Gastroesophageal sphincter (tissue), 3 donors: ENCODE results near the gene PAXX.

Experiments used
- EP300 ChIP-seq: sonication (generic); formaldehyde crosslinking; IDR thresholded peaks from one replicate; pipeline ENCODE4 v1.6.1; 2017; ENCODE audit warnings: antibody characterized with exemption, mild to moderate bottlenecking
- POLR2A ChIP-seq, 2 donors: fragments of 450-650 bp; IDR thresholded peaks; one replicate each; pipeline ENCODE4 v1.6.1; 2017; ENCODE audit warnings: antibody characterized with exemption in 2 of 2, mild to moderate bottlenecking in 2 of 2, moderate library complexity in 1 of 2
- TF ChIP-seq, protein P1 (sequence below), 4 experiments: fragments of 200-600 bp in 2 of 4; fragments of 450-650 bp in 2 of 4; sonication (generic) in 1 of 4; IDR thresholded peaks; one replicate each; pipeline ENCODE4 v1.5.1; 2017 to 2019; ENCODE audit warnings: antibody characterized with exemption in 4 of 4, mild to moderate bottlenecking in 2 of 4, moderate library complexity in 2 of 4

DNA sequence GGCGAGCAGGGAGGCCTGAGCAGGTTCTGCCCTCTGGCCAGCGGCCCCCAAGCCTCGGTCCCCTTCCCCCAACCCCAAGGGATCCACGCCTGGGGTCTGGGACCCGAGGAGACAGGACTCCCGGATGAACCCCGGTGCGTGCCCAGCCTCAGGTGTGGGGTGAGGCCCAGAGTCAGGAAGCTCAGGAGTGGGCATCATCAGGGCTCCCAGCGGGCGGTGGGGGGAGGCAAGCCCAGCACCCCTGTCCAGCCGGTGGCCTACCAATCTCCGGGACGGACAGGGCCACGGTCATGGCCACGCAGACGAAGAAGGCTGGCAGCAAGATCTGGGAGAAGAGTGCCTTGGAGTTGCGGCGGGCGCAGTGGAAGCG lies 21.3 kb downstream of the PAXX start:
- no peak for TF ChIP-seq EP300
- no peak for TF ChIP-seq POLR2A (IDR thresholded peaks at IDR 0.05)
- TF ChIP-seq, protein P1, sequence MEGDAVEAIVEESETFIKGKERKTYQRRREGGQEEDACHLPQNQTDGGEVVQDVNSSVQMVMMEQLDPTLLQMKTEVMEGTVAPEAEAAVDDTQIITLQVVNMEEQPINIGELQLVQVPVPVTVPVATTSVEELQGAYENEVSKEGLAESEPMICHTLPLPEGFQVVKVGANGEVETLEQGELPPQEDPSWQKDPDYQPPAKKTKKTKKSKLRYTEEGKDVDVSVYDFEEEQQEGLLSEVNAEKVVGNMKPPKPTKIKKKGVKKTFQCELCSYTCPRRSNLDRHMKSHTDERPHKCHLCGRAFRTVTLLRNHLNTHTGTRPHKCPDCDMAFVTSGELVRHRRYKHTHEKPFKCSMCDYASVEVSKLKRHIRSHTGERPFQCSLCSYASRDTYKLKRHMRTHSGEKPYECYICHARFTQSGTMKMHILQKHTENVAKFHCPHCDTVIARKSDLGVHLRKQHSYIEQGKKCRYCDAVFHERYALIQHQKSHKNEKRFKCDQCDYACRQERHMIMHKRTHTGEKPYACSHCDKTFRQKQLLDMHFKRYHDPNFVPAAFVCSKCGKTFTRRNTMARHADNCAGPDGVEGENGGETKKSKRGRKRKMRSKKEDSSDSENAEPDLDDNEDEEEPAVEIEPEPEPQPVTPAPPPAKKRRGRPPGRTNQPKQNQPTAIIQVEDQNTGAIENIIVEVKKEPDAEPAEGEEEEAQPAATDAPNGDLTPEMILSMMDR (IDR thresholded peaks at IDR 0.05): no peak
